Measurements from ENCODE around the gene SLC46A1. TPM values are rescaled to one million over a fixed set of nuclear protein-coding genes. Genes with fewer than 3 reads are reported as not detected.

The SLC46A1 gene
- 6.8 and 7.1 TPM in 2 replicates for total RNA-seq

DNA sequence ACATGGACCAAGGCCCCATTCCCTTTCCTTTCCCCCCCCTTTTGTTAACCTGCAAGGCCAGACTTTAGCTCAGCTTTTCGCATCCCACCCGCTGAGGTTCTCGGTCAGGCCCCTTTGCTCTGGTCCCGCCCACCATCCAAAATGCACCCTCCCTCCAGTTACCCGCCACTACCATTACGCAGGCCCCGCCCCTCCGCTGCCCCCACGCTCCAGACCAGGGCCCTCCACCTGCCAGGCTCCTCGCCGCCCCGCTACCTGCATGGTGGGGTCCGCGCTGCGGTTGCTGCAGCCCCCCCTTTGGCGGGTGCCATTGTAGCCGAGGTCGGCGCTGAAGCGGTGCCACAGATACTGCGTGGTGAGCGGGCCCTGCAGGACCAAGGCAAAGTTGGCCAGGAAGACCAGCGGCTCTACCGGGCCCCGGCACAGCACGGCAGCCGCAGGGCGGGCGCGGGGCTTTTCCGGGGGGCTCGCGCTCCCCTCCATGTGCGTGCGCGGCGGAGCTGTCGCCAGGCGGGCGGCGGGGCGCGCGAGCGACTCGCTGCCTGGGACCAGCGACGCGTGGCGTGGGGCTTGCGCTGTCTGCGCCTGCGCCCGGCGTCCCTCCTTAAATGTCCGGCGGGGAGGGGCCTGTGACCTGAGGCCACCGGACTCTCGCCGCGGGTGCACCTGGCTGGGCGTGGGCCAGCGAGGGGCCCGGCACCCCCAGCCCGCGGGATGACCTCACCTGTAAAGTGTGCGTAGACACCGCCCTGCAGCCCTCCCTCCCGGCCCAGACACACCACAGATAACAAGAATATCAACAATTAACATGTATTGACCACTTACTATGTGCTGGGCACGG, at the start of gene SLC46A1:
Gene SLC46A1, minus strand, starts transcription at position 581 of the 841 bp plus-strand sequence. Its CDS starts 98 bp downstream, at position 483.

DNA sequence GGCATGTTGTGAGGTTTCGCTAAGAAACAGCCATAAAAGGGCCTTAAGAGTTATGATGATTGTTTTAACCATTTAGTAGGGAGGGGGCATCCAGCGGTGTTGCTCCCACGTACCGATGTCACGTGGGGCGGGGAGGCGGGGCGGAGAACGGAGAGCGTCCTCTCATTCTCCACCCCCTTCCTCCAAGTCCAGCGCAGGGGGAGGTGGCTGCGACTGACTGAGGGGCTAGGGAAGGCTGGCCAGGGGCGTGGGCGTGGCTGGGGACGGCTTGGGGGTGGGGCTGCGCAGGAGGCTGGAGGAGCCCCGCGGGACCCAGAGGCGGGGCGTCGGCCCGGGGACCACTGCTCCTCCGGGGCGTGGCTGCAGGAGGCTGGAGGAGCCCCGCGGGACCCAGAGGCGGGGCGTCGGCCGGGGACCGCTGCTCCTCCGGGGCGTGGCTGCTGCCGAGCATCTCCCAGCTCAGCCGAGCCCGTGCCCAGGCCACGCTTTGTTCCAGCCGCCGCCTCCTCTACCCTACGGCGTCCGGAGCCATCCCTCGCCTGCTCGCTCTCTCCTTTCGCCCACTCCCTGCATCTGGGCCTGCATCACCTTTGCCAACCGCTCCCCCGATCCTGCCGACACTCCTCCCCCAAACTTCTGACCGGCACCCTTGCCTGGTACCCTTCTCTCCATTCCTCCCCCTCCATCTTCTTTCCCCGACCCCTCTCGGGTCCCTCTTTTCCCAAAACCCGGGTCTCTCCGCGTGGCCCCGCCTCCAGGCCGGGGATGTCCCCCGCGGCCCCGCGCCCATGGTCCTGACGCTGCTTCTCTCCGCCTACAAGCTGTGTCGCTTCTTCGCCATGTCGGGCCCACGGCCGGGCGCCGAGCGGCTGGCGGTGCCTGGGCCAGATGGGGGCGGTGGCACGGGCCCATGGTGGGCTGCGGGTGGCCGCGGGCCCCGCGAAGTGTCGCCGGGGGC, 34.5 kb downstream of the SLC46A1 start, which contains the start of gene SARM1:
Gene SARM1, plus strand, starts transcription at position 450 of the 958 bp plus-strand sequence. Its CDS starts 339 bp downstream, at position 789.

DNA sequence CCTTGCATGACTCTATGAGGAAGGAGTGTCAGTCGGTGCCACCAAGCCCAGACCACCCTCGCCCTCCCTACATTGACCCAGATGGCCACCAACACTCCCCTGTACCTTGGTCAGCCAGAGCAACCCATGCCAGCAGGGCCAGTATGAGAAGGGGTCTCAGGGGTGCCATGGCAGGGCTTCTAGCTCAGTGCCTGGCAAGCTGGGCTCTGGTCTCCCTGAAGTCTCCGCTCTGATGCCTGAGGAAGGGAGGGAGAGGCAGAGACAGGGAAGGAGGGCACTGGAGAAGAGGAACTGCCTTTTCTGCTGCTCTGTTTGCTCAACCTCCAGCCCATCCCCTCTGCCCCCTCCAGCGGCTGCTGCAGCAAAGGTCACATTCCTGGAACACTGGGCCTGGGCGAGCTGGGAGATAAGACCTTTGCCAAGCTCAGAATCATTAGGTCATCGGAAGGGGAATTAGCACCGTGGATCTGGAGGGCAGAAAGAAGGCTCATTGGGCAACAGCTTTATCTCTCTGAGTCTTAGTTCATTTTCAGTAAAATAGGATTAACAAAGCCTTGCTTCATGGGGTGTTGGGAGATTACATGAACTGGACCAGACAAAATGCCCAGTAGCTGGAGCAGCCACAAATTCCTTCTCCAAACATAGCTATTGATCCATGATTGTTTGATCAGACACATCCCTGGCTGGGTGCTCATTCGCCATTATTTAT, 35.8 kb downstream of the SLC46A1 start, which contains the start of gene VTN:
Gene VTN, minus strand, starts transcription at position 273 of the 709 bp plus-strand sequence. Its CDS starts 104 bp downstream, at position 169.

DNA sequence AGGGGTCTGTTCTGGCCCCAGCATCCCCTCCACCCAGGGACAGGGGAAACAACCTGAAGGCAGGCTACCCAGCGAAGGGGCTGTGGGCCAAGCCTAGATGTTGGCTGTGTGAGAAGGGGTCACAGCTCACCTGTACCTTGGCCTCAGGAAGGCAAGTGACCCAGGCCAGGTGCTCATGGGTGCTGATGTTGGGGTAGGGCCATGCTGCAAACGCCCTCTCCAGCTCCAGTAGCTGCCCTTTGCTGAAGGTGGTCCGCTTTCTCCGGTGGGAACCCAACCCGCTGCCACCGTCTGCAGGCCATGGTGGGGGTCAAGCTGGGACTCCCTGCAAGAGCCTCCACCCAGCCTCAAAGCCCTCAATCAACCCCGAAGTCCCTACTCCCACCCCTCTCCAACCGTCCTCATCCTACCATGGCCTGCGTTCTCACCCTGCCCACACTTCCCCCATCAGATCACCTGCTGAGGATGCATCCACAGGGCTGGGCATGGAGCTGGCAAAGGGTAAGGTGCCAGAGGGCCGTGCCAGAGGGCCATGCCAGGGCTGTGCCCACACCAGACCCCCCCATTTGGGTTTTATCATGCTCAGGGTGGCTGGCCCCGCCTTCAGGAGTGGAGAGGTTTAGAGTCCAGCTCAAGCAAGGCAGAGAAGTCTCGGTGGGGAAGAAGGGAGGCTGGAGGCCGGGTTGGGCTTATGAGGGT, 41.2 kb downstream of the SLC46A1 start, which contains the start of gene SEBOX:
Gene SEBOX, minus strand, starts transcription at position 535 of the 699 bp plus-strand sequence. Its CDS starts 48 bp downstream, at position 487.

DNA sequence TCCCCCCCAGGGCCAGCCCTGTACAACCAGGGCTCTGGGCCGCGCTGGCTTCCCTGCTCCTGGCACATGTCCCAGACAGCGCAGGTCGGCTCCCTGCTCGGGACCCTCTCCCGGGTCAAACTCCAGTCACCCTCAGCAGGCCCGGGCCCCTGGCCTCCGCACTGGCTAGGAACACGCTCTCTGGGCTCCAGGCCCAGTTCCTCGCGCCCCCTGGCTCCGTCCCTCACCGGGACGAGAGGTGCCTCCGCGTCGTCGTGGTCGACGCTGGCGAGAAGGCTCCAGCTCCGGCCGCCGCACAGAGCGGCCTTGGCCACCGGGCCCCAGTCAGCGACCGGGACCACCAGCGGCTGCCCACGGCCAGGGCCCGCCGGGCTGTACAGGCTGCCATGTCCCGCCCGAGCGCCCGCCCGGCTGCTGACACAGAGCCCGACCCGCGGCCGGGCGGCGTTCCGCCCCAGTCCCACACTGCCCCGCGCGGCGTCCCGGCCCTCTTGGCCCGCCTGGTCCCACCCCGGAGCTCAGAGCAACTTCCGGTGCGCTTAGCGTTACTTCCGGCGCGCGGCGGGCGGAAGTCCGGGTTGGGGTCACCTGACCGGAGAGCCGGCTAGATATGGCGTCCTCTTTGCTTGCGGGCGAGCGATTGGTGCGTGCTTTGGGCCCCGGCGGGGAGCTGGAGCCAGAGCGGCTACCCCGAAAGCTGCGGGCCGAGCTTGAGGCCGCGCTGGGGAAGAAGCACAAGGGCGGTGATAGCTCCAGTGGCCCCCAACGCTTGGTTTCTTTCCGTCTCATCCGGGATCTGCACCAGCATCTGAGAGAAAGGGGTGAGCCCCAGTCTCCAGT, 48.7 kb downstream of the SLC46A1 start, which contains the start of gene POLDIP2:
Gene POLDIP2, minus strand, starts transcription at position 467 of the 840 bp plus-strand sequence. Its CDS starts 79 bp downstream, at position 388.

Other genes starting within 250 kb of the SLC46A1 start
- 14.3 and 18.0 TPM in 2 replicates for gene TMEM97, start 87.0 kb downstream of the SLC46A1 start, total RNA-seq
- gene IFT20, start 70.7 kb downstream of the SLC46A1 start, total RNA-seq, result 37.8 and 42.5 TPM in 2 replicates
- 37.8 TPM in 2 replicates for gene TNFAIP1, start 70.5 kb downstream of the SLC46A1 start, total RNA-seq
- gene POLDIP2, start 48.7 kb downstream of the SLC46A1 start, total RNA-seq, result 86.5 and 89.1 TPM in 2 replicates
- not detected in 2 replicates for gene SEBOX, start 41.0 kb downstream of the SLC46A1 start, total RNA-seq
- gene VTN, start 35.9 kb downstream of the SLC46A1 start, total RNA-seq, result not detected in 2 replicates
- gene SARM1, start 34.5 kb downstream of the SLC46A1 start, total RNA-seq, result 20.0 and 25.6 TPM in 2 replicates
- gene SLC13A2, start 67.4 kb upstream of the SLC46A1 start, total RNA-seq, result not detected in 2 replicates
- gene FOXN1, start 100.1 kb upstream of the SLC46A1 start, total RNA-seq, result not detected in 2 replicates
- gene UNC119, start 146.4 kb upstream of the SLC46A1 start, total RNA-seq, result 20.4 and 22.0 TPM in 2 replicates
- 60.2 and 61.0 TPM in 2 replicates for gene PIGS, start 165.3 kb upstream of the SLC46A1 start, total RNA-seq
- 56.8 and 65.1 TPM in 2 replicates for gene ALDOC, start 170.7 kb upstream of the SLC46A1 start, total RNA-seq
- gene SPAG5, start 192.8 kb upstream of the SLC46A1 start, total RNA-seq, result 5.4 and 6.2 TPM in 2 replicates
- gene RSKR, start 208.0 kb upstream of the SLC46A1 start, total RNA-seq, result 2.1 and 4.7 TPM in 2 replicates
- gene BLTP2, start 238.9 kb upstream of the SLC46A1 start, total RNA-seq, result 163 and 173 TPM in 2 replicates

All from hair follicle dermal papilla cell (primary cell).